Glomerular visceral epithelial cell (primary cell): ENCODE measurements around the gene VARS2.
A peak's percentile ranks its signal among the peaks of the same experiment; 100 is the strongest.
"Not testable (repeated sequence)": the region's sequence is repeated elsewhere in the genome, so short reads cannot be mapped to it uniquely, and the experiment has no call there.

Experiments
- DNase-seq: peaks from one replicate; pipeline ENCODE4 v3.0.0-alpha.2; 2016; ENCODE audit errors: extremely low spot score

The VARS2 gene

GRCh38 chr6:30914076-30914853 lies at the start of gene VARS2:
VARS2 (plus strand) TSS chr6:30914238; CDS start chr6:30914837, 599 bp downstream.
- peak; percentile 95 for DNase-seq

- no peak for DNase-seq
These were observed 49.7 kb upstream of the VARS2 start for GRCh38 chr6:30864325-30864724.

GRCh38 chr6:30869241-30869749 lies 44.7 kb upstream of the VARS2 start:
- not testable (repeated sequence) for DNase-seq

- DNase-seq, result no peak
These were observed 43.5 kb upstream of the VARS2 start for GRCh38 chr6:30870546-30870945.

- DNase-seq, result no peak
These were observed 42.4 kb upstream of the VARS2 start for GRCh38 chr6:30871592-30872183.

GRCh38 chr6:30873137-30873640 lies 40.8 kb upstream of the VARS2 start:
- DNase-seq, result no peak

GRCh38 chr6:30873795-30874194 lies 40.2 kb upstream of the VARS2 start:
- DNase-seq, result not testable (repeated sequence)

GRCh38 chr6:30875244-30876038 lies 38.6 kb upstream of the VARS2 start:
- no peak for DNase-seq

GRCh38 chr6:30876039-30876730 lies 37.9 kb upstream of the VARS2 start:
- no peak for DNase-seq

GRCh38 chr6:30877419-30878262 lies 36.4 kb upstream of the VARS2 start:
- peak; percentile 90 for DNase-seq

- no peak for DNase-seq
These were observed 34.2 kb upstream of the VARS2 start for GRCh38 chr6:30879684-30880427.

GRCh38 chr6:30880698-30881252 lies 33.3 kb upstream of the VARS2 start:
- no peak for DNase-seq

- DNase-seq, result no peak
These were observed 32.4 kb upstream of the VARS2 start for GRCh38 chr6:30881392-30882203.

GRCh38 chr6:30882204-30882758 lies 31.8 kb upstream of the VARS2 start:
- DNase-seq, result no peak

- DNase-seq, result peak; percentile 47
These were observed 31.0 kb upstream of the VARS2 start for GRCh38 chr6:30882759-30883684.

GRCh38 chr6:30883685-30884520 lies 30.1 kb upstream of the VARS2 start, which contains the start of gene DDR1:
DDR1 (plus strand) TSS chr6:30884519; CDS start chr6:30888730, 4,211 bp downstream.
- DNase-seq, result peak; percentile 66
